NCI-H2196 (cell line): ENCODE measurements around the gene HSD3B7.
"Not testable (repeated sequence)": the region's sequence is repeated elsewhere in the genome, so short reads cannot be mapped to it uniquely, and the experiment has no call there.

ENCODE experiments used
- DNase-seq: peaks from one replicate; lab custom pipeline; 2025; ENCODE audit not compliant: unreplicated experiment; lab: John Stamatoyannopoulos, UW

Gene HSD3B7

DNA sequence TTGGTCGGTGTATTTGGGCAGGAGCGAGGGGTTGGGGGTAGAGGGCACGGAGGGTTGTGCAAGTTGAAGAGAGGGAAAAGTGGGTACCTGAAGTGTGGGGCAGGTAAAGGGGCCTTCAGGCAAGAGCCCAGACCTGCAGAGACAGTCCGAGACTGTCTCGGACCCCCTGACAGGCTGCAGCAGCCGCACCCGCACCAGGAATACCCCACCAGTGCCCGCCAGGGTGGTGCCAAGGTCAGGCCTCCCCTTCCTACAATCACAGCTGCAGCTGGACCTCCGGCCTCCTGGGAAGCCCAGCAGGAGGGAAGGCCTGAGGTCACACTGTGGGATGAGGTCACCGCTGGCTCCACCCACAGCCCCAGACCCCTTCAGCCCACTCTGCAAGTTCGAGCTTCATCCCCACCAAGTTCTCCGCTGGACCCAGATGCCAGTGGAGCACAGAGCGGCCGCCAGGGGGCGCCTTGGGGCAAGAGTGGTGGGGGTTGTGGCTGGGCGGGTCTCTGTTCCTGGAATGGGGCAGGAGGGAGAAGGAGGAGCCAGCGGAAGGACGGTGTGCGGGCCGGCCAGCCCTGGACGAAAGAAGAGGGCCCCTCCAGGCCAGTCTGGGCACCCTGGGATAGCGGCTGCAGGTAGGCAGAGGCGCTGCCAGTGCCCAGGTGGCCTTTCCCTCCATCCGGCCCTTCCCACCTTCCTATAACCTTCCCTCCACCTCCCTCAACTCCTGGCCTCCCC, at the start of gene HSD3B7:
HSD3B7 (plus strand) TSS at position 539 of the 732 bp plus-strand sequence. CDS start 452 bp downstream, outside the sequence.
- peak; percentile 86 for DNase-seq

DNA sequence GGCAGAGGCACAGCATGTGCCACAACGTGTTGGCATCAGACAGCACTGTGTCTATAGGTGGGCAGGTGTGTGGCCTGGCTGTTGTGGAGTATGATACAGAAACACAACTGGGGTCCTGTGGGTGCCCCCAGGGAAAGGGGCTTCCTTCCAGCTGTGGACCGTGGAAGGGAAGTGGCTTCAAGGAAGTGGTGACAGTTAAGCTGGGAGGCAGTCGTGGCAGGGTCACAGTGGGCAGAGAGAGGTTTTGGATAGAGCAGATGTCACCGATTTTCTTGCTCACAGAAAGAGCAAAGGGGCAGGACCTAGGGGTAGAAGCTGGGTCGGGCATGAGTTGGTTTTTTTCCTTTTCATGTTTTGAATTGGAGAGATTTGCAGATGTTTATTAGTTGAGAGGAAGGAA, 47.3 kb upstream of the HSD3B7 start:
- DNase-seq = no peak

DNA sequence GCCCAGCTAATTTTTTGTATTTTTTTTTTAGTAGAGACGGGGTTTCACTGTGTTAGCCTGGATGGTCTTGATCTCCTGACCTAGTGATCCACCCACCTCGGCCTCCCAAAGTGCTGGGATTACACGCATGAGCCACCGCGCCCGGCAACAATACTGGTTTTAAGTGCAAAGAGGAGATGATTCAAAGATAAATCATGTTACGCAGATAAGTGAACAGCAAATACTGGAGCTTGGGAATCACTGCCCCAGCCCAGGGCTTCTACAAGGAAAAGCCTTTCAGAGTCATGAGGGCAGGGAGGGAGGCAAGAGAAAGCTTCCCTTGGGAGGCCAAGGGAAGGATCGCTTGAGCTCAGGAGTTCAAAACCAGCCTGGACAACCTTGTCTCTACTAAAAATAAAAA, 45.4 kb upstream of the HSD3B7 start:
- not testable (repeated sequence) for DNase-seq

- DNase-seq = peak; percentile 86
These were observed 43.2 kb upstream of the HSD3B7 start for GRCh38 chr16:30941600-30942425.

GRCh38 chr16:30942426-30942806, 42.6 kb upstream of the HSD3B7 start:
- DNase-seq = no peak

DNA sequence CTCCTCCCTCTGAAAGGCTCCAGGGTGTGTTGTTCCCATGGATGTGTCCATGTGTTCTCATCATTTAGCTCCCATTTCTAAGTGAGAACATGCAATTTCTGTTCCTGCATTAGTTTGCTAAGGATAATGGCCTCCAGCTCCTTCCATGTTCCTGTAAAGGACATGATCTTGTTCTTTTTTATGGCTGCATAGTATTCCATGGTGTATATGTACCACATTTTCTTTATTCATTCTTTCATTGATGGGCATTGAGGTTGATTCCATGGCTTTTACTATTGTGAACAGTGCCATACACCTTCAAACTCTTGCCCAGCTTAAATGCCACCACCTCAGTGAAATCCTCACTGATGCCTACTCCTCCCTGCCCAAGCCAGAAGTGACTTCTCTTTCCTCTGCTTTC, 40.7 kb upstream of the HSD3B7 start:
- no peak for DNase-seq

DNA sequence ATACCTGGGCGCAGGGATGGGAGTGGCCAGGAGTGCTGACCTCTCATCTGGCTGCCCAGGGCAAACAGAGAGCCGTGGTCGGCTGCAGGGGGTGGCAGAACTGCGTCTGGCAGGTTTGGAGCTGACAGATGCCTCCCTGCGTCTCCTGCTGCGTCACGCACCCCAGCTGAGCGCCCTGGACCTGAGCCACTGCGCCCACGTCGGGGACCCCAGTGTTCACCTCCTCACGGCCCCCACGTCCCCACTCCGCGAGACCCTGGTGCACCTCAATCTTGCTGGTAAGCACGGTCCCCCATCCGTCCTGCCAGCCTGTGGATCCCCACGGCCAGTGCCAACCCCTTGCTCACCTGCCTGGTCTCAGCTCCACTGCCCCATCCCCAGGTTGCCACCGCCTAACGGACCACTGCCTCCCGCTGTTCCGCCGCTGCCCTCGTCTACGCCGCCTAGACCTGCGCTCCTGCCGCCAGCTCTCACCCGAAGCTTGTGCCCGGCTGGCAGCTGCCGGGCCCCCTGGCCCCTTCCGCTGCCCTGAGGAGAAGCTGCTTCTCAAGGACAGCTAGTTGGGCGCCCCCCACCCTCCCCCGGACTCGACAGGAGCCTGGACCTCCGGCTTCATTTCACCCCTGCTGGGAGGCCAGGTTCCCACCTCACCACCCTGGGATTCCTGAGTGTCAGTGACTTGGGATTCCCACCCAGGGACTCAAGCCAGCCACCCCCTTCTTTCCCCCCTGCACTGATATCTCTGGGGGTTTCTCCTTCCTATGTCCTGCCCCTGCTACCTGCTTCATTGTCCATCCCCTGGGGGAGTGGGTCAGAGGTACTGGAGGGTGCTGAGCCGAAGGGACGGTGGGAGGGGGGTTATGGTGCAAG, 38.1 kb upstream of the HSD3B7 start:
- no peak for DNase-seq

- DNase-seq = no peak
These were observed 37.5 kb upstream of the HSD3B7 start for GRCh38 chr16:30947541-30947858.

GRCh38 chr16:30947859-30948666, 36.9 kb upstream of the HSD3B7 start:
- peak; percentile 98 for DNase-seq

DNA sequence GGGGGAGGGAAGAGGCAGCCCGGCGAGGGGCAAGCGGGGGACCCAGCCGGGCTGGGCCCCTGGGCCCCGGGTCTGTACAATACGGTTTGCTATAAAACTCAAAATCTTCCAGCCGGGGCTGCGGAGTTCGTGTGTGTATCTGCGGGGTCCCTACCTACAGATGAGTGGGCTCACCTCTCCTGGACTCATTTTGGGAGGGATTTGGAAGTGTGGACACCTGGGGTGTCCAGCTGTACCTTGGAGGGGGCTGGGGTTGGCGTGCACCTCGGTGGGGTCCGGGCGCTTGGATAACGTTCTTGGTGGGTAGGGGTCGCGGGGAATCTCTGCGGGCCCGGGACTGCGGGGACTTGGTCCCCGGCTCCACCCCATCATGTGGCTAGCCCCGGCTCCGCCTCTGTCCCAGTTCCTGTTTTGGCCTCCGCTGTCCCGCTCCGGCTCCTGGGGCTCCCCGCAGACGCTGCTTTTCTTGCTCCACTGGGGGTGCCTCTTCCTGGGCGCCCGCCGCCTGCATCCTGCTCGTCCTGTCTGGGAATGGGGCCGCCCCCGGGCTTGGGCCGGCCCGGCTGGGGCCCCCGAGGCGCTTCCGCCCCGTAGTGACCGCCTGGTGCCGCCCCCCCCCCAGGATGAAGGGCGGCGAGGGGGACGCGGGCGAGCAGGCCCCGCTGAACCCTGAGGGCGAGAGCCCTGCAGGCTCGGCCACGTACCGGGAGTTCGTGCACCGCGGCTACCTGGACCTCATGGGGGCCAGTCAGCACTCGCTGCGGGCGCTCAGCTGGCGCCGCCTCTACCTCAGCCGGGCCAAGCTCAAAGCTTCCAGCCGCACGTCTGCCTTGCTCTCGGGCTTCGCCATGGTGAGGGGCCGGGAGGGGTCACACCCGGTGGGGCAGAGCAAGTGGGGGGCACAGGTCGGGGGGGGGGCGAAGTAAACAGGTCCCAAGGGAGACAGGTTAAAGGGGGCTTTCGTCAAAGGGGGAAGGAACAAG, 36.0 kb upstream of the HSD3B7 start, which contains the start of gene ORAI3:
ORAI3 (plus strand) TSS at position 402 of the 983 bp plus-strand sequence; CDS start at position 624, 222 bp downstream.
- peak; percentile 29 for DNase-seq

GRCh38 chr16:30949650-30950515, 35.1 kb upstream of the HSD3B7 start:
- DNase-seq = peak; percentile 93

DNA sequence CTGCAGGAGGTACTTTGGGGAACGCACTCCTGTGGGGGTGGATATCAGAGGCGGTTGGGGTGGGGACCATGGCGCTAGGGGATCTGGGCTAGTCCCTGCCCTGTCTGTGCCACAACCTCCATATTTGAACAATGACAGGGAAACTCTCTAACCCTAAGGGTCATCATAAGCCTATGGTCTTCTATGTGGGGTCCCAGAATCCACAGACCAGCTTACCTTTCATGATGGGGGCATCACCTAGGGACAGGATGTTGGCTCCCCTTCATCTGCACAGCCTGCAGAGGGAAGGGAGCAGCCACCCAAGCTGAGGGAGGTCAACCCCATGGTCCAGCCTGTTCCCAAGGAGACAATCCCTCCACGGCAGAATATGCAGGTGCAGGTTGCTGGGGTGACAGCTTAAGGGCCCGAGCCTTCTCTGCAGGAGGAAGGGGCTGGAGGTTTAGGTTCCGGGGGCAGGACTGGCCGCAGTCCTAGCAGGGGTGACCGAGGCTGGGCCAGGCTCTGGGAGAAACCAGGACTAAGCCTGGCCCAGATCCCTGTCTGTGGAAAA, 34.4 kb upstream of the HSD3B7 start:
- DNase-seq = no peak

DNA sequence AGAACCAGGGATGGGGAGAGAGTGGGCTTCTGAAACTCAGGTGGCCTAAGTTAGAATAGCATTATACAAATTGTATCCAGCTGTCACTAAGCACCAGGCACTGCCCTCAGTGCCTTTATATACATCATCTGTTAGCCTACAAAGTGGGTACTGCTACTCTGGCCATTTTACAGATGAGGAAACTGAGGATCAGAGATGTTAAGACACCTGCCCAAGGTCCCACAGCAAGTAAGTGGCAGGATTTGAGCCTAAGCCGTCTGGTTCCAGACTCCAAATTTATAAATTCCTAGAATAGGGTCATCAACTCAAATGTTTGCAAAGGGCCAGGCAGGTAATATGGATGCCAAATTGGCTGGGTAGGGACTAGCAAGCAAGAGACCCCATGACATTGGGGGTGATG, 33.8 kb upstream of the HSD3B7 start:
- no peak for DNase-seq

DNA sequence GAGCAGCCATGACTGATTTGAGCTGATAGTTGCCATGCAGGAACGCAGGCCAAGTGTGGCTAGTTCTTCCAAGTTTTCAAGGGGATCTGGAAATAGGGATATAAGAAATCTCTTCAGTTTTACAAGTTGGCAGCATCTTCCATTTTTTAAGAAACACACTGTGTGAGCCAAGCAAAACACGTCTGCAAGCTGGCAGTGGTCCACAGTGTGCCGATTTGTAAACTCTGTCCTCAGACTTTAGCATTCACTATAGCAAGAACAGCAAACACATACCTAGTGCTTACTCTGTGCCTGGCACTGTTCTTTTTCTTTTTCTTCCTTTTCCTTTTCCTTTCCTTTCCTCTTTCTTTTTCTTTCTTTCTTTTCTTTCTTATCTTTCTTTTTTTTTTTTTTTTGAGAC, 33.3 kb upstream of the HSD3B7 start:
- no peak for DNase-seq

DNA sequence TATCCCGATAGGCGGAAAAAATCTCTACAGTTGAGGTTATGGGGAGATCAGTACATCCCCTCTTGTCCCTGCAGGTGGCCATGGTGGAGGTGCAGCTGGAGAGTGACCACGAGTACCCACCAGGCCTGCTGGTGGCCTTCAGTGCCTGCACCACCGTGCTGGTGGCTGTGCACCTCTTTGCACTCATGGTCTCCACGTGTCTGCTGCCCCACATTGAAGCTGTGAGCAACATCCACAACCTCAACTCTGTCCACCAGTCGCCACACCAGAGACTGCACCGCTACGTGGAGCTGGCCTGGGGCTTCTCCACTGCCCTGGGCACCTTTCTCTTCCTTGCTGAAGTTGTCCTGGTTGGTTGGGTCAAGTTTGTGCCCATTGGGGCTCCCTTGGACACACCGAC, 31.9 kb upstream of the HSD3B7 start:
- DNase-seq = no peak

GRCh38 chr16:30953511-30954124, 31.4 kb upstream of the HSD3B7 start:
- peak; percentile 59 for DNase-seq

DNA sequence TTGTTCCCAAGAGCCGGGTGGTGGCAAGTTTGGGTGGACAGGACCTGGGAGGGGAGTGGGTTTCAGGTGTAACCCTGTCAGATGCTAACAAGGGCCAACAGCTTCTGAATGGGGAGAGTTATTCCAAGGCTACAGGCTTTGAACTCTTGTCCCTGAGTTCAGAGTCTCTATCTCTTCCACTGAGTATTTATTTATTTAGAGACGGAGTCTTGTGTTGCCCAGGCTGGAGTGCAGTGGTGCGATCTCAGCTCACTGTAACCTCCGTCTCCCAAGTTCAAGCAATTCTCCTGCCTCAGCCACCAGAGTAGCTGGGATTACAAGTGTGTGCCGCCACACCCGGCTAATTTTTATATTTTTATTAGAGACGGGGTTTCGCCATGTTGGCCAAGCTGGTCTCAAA, 30.0 kb upstream of the HSD3B7 start:
- no peak for DNase-seq
